ENCODE data around the gene ENPP7. TPM values are rescaled to one million over a fixed set of nuclear protein-coding genes. Genes with fewer than 3 reads are reported as not detected.

Gene ENPP7, protein sequence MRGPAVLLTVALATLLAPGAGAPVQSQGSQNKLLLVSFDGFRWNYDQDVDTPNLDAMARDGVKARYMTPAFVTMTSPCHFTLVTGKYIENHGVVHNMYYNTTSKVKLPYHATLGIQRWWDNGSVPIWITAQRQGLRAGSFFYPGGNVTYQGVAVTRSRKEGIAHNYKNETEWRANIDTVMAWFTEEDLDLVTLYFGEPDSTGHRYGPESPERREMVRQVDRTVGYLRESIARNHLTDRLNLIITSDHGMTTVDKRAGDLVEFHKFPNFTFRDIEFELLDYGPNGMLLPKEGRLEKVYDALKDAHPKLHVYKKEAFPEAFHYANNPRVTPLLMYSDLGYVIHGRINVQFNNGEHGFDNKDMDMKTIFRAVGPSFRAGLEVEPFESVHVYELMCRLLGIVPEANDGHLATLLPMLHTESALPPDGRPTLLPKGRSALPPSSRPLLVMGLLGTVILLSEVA
- total RNA-seq: not detected

DNA sequence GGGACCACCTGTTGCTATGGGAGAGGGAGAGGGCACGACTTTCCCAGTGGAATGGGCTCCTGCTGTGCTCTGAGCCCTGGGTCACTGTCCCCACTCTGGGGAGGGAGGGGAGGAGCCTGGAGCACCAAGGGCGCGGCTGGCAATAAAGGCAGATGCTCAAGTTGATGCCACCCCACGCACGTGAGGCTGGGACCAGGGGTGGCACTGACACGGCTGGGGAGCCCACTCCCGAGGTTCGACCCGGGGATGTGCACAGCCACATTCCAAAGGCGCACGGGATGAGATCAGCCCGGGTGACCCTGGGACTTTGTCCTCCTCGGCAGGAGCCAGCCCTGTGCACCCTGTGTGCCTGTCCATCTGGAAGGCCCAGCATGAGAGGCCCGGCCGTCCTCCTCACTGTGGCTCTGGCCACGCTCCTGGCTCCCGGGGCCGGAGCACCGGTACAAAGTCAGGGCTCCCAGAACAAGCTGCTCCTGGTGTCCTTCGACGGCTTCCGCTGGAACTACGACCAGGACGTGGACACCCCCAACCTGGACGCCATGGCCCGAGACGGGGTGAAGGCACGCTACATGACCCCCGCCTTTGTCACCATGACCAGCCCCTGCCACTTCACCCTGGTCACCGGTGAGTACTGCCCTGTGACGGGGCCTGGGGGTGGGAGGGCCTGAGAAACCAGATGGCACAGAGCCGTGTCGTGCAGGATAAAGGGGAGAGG lies at the start of gene ENPP7:
ENPP7 (plus strand) TSS at position 175 of the 715 bp plus-strand sequence; CDS start at position 372, 197 bp downstream.
- H3K4me3 ChIP-seq (ENCODE audit: low read depth, poor library complexity, severe bottlenecking): no peak within 1 kb of the TSS
- no peak for DNase-seq (ENCODE audit: low spot score in 2 of 2)
- TF ChIP-seq POLR2A (IDR thresholded peaks at IDR 0.05): no peak
- TF ChIP-seq, protein P1, sequence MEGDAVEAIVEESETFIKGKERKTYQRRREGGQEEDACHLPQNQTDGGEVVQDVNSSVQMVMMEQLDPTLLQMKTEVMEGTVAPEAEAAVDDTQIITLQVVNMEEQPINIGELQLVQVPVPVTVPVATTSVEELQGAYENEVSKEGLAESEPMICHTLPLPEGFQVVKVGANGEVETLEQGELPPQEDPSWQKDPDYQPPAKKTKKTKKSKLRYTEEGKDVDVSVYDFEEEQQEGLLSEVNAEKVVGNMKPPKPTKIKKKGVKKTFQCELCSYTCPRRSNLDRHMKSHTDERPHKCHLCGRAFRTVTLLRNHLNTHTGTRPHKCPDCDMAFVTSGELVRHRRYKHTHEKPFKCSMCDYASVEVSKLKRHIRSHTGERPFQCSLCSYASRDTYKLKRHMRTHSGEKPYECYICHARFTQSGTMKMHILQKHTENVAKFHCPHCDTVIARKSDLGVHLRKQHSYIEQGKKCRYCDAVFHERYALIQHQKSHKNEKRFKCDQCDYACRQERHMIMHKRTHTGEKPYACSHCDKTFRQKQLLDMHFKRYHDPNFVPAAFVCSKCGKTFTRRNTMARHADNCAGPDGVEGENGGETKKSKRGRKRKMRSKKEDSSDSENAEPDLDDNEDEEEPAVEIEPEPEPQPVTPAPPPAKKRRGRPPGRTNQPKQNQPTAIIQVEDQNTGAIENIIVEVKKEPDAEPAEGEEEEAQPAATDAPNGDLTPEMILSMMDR (IDR thresholded peaks at IDR 0.05): no peak
- intact Hi-C loops (cut with DNase I; ENCODE audit: low total_unique reads): no loop called here
- WGBS, 2 donors: 84 to 96% methylated on average over 17 to 27 of the region's 33 CpGs

DNA sequence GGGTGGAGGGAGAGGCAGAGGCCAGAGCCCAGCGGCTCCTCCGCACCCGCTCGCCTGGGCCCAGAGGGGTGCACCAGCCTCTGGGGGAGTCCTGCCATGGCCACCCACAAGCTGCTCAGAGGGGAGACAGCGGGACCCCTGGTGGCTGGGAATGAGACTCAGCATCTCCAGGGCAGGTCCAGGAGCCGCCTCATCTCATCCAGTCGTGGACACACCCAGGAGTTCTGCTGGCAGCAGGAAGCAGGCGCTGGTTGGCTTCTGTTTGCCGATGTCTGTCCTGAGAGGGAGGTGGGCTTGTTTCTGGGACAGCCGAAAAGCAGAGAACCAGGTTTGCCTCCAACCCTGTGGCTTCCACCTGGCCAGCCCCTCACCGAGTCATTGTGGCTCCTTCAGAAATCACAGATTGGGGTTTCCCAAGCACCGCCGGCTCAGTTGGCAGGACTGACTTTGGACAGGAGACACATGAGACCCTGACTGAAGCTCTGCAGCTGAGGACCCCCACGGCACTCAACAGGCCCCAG lies 49.6 kb upstream of the ENPP7 start:
- no peak for DNase-seq (ENCODE audit: low spot score in 2 of 2)
- no peak for TF ChIP-seq POLR2A (IDR thresholded peaks at IDR 0.05)
- TF ChIP-seq, protein P1 (IDR thresholded peaks at IDR 0.05): no peak
- 65 to 72% methylated on average over 10 to 14 of the region's 14 CpGs for WGBS, 2 donors
- H3K4me3 ChIP-seq (ENCODE audit: low read depth, poor library complexity, severe bottlenecking): no peak overlapping the region
- intact Hi-C loops (cut with DNase I; ENCODE audit: low total_unique reads): no loop called here

DNA sequence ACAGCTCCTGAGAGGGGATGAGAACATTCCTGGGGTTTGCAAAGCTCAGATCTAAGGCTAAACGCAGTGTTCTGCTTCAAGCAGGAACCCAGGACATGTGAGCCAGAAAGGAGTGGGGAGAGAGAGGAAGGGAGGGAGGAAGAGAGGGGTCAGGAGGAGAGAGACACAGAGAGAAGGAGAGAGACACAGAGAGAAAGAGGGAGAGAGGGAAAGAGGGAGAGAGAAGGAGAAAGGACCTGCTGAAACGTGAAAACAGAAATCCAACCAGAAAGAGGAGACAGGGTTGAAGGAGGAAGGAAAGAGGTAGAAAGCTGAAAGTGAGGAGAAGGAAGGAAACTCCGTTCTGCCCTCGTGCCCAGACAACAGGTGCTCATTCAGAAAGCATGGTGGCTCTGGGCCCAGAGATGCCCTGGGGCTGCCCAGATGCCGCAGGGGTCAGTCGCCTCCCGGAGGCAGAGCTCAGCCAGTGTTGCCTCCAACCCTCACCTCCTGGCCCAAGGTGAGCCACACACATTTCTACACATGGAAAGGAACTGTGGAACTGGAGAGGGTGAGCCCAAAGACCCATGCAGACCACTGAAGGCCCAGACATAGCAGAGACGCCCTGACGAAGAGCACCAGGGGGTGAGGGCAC lies 49.0 kb upstream of the ENPP7 start:
- TF ChIP-seq POLR2A (IDR thresholded peaks at IDR 0.05): no peak
- TF ChIP-seq, protein P1 (IDR thresholded peaks at IDR 0.05): no peak
- no peak overlapping the region for H3K4me3 ChIP-seq (ENCODE audit: low read depth, poor library complexity, severe bottlenecking)
- no peak for DNase-seq (ENCODE audit: low spot score in 2 of 2)
- intact Hi-C loops (cut with DNase I; ENCODE audit: low total_unique reads): no loop called here
- 64 to 67% methylated on average over 9 of the region's 9 CpGs for whole genome bisulfite sequencing, 2 donors

DNA sequence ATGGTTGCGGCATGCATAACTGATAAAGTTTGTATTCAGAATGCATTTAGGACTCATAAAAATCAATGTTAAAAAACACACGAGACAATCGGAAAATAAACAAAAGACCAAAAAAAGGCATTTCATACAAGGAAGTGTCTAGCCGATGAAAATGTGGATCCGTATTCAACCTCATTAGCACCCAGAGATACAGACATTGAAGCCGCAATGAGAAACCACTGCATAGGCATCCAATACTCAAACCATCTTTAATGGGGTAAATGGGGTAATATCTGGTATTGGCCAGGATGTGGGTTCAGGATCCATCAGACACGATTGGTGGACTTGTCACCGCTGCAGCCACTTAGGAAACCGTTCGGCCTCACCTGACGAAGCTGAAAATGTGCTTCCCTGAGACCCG lies 47.4 kb upstream of the ENPP7 start:
- no peak for DNase-seq (ENCODE audit: low spot score in 2 of 2)
- TF ChIP-seq POLR2A (IDR thresholded peaks at IDR 0.05): no peak
- TF ChIP-seq, protein P1 (IDR thresholded peaks at IDR 0.05): no peak
- no peak overlapping the region for H3K4me3 ChIP-seq (ENCODE audit: low read depth, poor library complexity, severe bottlenecking)
- intact Hi-C loops (cut with DNase I; ENCODE audit: low total_unique reads): no loop called here
- WGBS, 2 donors: 86 to 91% methylated on average over 12 of the region's 12 CpGs

DNA sequence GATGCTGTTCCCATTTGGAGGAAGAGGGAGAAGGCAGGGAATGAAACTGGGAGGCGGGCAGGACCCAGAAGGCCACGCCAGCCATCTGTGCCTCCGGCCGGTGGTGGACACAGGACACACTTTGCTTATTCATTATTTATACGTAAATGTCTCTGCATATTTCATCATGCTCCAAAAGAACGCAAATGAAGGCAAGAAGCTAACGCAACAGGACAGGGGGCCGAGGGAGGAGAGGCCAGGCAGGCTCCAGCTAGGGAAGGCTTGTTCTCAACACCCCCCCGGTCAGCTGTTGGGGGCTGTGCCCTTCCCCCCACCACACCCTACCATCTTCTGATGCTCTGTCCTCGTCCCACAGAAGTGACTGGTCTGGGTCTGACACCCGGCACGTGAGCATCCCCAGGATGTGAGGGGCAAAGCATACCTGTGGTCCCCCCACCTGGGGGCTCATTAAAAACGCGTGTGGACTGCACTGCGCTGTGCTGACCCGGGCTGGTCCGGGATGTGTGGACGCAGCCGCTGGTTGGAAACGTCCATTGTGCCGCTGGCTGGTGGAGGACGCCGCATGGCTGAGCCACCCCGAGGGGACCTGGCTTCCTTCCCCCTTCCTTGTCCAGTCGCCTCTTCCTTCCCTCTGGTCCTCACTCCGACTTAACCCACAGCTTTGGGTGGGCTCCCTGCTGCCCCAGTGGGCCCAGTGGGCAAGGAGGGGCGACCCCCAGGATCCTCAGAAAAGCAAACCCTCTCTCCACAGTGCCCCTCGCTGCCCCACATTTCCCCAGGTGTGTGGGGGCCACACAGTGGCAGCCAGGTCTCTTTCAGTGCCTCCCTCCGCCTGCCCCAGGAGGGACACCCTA lies 46.4 kb upstream of the ENPP7 start:
- intact Hi-C loops (cut with DNase I; ENCODE audit: low total_unique reads): no loop called here
- WGBS, 2 donors: 71 to 79% methylated on average over 26 to 29 of the region's 29 CpGs
- no peak for DNase-seq (ENCODE audit: low spot score in 2 of 2)

More for the DNA sequence above, 46.4 kb upstream of the ENPP7 start:
- TF ChIP-seq POLR2A (IDR thresholded peaks at IDR 0.05): no peak
- TF ChIP-seq, protein P1 (IDR thresholded peaks at IDR 0.05): no peak
- no peak overlapping the region for H3K4me3 ChIP-seq (ENCODE audit: low read depth, poor library complexity, severe bottlenecking)

Data from lower leg skin (tissue), 4 donors.